ENCODE data around the gene ABCA2. TPM values are rescaled to one million over a fixed set of nuclear protein-coding genes. Genes with fewer than 3 reads are reported as not detected.

The ABCA2 gene
- total and polyA plus RNA-seq, 2 donors from 2014 or later, result 39.2 to 72.1 TPM

- no peak overlapping the region for H3K9ac ChIP-seq (ENCODE audit: low read length in 3 of 3)
- intact Hi-C loops (cut with DNase I), result no loop called here
- no peaks in the 10 kb centered on the region for H3K36me3 ChIP-seq (ENCODE audit: control insufficient read depth in 2 of 3, insufficient read depth in 3 of 3, low read length in 3 of 3)
- TF ChIP-seq CTCF (IDR thresholded peaks at IDR 0.05; ENCODE audit: borderline replicate concordance, extremely low read depth, insufficient read depth), result no peak
- H3K4me3 ChIP-seq (ENCODE audit: low read length in 3 of 3), result no peak overlapping the region
- H3K27ac ChIP-seq (ENCODE audit: low read depth in 2 of 2, low read length in 2 of 2), result no peak overlapping the region
- no peaks in the 10 kb centered on the region for H3K27me3 ChIP-seq (ENCODE audit: control insufficient read depth, insufficient read depth, low read length)
- H3K9me3 ChIP-seq (ENCODE audit: control insufficient read depth in 2 of 3, insufficient read depth in 1 of 3, low read length in 3 of 3), result no peaks in the 10 kb centered on the region
- DNase-seq, result peak in 3 of 5 donors; percentile 33 to 84 (median 61)
- H3K4me1 ChIP-seq (ENCODE audit: control insufficient read depth in 2 of 3, insufficient read depth in 2 of 3, low read depth in 1 of 3, low read length in 3 of 3), result peaks cover 0 to 10% (median 4%) of the 10 kb centered on the region in 3 donors
- no peak for FAIRE-seq
These were observed 41.6 kb upstream of the ABCA2 start for GRCh38 chr9:137069508-137070091.

- Histone ChIP-seq H3K9ac (ENCODE audit: low read length in 3 of 3) (no peak overlapping the region), H3K4me1 (ENCODE audit: control insufficient read depth in 2 of 3, insufficient read depth in 2 of 3, low read depth in 1 of 3, low read length in 3 of 3) (peaks cover 0 to 11% (median 4%) of the 10 kb centered on the region in 3 donors), H3K36me3 (ENCODE audit: control insufficient read depth in 2 of 3, insufficient read depth in 3 of 3, low read length in 3 of 3) (no peaks in the 10 kb centered on the region), H3K4me3 (ENCODE audit: low read length in 3 of 3) (no peak overlapping the region), H3K27me3 (ENCODE audit: control insufficient read depth, insufficient read depth, low read length) (no peaks in the 10 kb centered on the region), H3K9me3 (ENCODE audit: control insufficient read depth in 2 of 3, insufficient read depth in 1 of 3, low read length in 3 of 3) (no peaks in the 10 kb centered on the region), H3K27ac (ENCODE audit: low read depth in 2 of 2, low read length in 2 of 2) (no peak overlapping the region)
- peak in 1 of 5 donors; percentile 53 for DNase-seq
- intact Hi-C loops (cut with DNase I), result no loop called here
- no peak for FAIRE-seq
- TF ChIP-seq CTCF (IDR thresholded peaks at IDR 0.05; ENCODE audit: borderline replicate concordance, extremely low read depth, insufficient read depth), result no peak
These were observed 40.8 kb upstream of the ABCA2 start for GRCh38 chr9:137068539-137069507.

GRCh38 chr9:137067860-137068538 lies 40.0 kb upstream of the ABCA2 start:
- intact Hi-C loops (cut with DNase I), result no loop called here
- Histone ChIP-seq H3K4me1 (ENCODE audit: control insufficient read depth in 2 of 3, insufficient read depth in 2 of 3, low read depth in 1 of 3, low read length in 3 of 3) (peaks cover 0 to 11% (median 4%) of the 10 kb centered on the region in 3 donors), H3K9ac (ENCODE audit: low read length in 3 of 3) (no peak overlapping the region), H3K9me3 (ENCODE audit: control insufficient read depth in 2 of 3, insufficient read depth in 1 of 3, low read length in 3 of 3) (no peaks in the 10 kb centered on the region), H3K27ac (ENCODE audit: low read depth in 2 of 2, low read length in 2 of 2) (no peak overlapping the region), H3K27me3 (ENCODE audit: control insufficient read depth, insufficient read depth, low read length) (no peaks in the 10 kb centered on the region), H3K36me3 (ENCODE audit: control insufficient read depth in 2 of 3, insufficient read depth in 3 of 3, low read length in 3 of 3) (no peaks in the 10 kb centered on the region), H3K4me3 (ENCODE audit: low read length in 3 of 3) (no peak overlapping the region)
- peak; percentile 86 for TF ChIP-seq CTCF (IDR thresholded peaks at IDR 0.05; ENCODE audit: borderline replicate concordance, extremely low read depth, insufficient read depth)
- FAIRE-seq (no peak), DNase-seq (peak; percentile 75 to 91 (median 83))

Data from kidney (tissue), 14 donors.